Suprapubic skin (tissue), 4 donors: ENCODE data around the gene NDUFB2. TPM values are rescaled to one million over a fixed set of nuclear protein-coding genes. Genes with fewer than 3 reads are reported as not detected.

Experiments
- DNase-seq, 2 donors: peaks; one replicate each; pipeline ENCODE4 v3.0.0-alpha.2; 2019; ENCODE audit warnings: low spot score in 2 of 2
- H3K27ac ChIP-seq: fragments of 200-600 bp; sonication (generic); one replicate; pipeline ENCODE4 v1.5.1; 2019
- H3K27me3 ChIP-seq: fragments of 200-600 bp; sonication (generic); one replicate; pipeline ENCODE4 v1.5.1; 2019
- H3K36me3 ChIP-seq: fragments of 200-600 bp; sonication (generic); one replicate; pipeline ENCODE4 v1.5.1; 2019
- H3K4me1 ChIP-seq: fragments of 200-600 bp; sonication (generic); one replicate; pipeline ENCODE4 v1.5.1; 2019
- H3K4me3 ChIP-seq: fragments of 200-600 bp; sonication (generic); one replicate; pipeline ENCODE4 v1.5.1; 2019; ENCODE audit warnings: mild to moderate bottlenecking
- H3K9me3 ChIP-seq: fragments of 200-600 bp; sonication (generic); one replicate; pipeline ENCODE4 v1.5.1; 2019
- CTCF ChIP-seq, 2 donors: fragments of 200-600 bp in 1 of 2; fragments of 450-650 bp in 1 of 2; sonication (generic) in 1 of 2; IDR thresholded peaks; one replicate each; pipeline ENCODE4 v1.5.1; 2016 to 2019; ENCODE audit warnings: antibody characterized with exemption in 2 of 2, mild to moderate bottlenecking in 1 of 2, moderate library complexity in 1 of 2
- EP300 ChIP-seq: sonication (generic); formaldehyde crosslinking; IDR thresholded peaks from one replicate; pipeline ENCODE4 v1.6.1; 2017; ENCODE audit warnings: antibody characterized with exemption
- POLR2A ChIP-seq, 2 donors: fragments of 450-650 bp; IDR thresholded peaks; one replicate each; pipeline ENCODE4 v1.6.1; 2017; ENCODE audit warnings: antibody characterized with exemption in 2 of 2, mild to moderate bottlenecking in 2 of 2, moderate library complexity in 2 of 2
- POLR2AphosphoS5 ChIP-seq, 3 donors: sonication (generic); formaldehyde crosslinking; IDR thresholded peaks; one replicate each; pipeline ENCODE4 v1.6.1; 2017; ENCODE audit warnings: antibody characterized with exemption in 3 of 3
- WGBS: methylation state at CpG from one replicate; pipeline ENCODE4 v1.1.5; 2018; 5-methylcytosine and 5-hydroxymethylcytosine counted together
- total RNA-seq, 4 donors: library from RNA; depleted of rRNA; stranded (reverse); fragments of >200 nt; gene quantifications; one replicate each; pipeline ENCODE4 v1.1.0, GENCODE V29; 2016

The NDUFB2 gene
- total RNA-seq, 4 donors from 2014 or later = 104 to 435 (median 229) TPM

- Histone ChIP-seq H3K27me3 (no peaks in the 10 kb centered on the region), H3K4me1 (no peaks in the 10 kb centered on the region), H3K4me3 (no peak overlapping the region), H3K27ac (no peak overlapping the region), H3K36me3 (peaks cover 89% of the 10 kb centered on the region), H3K9me3 (no peaks in the 10 kb centered on the region)
- DNase-seq = no peak
- 75% methylated on average over 3 of the region's 3 CpGs for WGBS
- TF ChIP-seq EP300 = no peak
- TF ChIP-seq POLR2AphosphoS5 (IDR thresholded peaks at IDR 0.05) = no peak
- no peak for TF ChIP-seq POLR2A (IDR thresholded peaks at IDR 0.05)
- no peak for TF ChIP-seq CTCF (IDR thresholded peaks at IDR 0.05)
These were observed 12.9 kb upstream of the NDUFB2 start for GRCh38 chr7:140683657-140684056.

GRCh38 chr7:140684066-140684950 is 12.2 kb upstream of the NDUFB2 start:
- DNase-seq = no peak
- no peaks in the 10 kb centered on the region for H3K27me3 ChIP-seq
- no peak overlapping the region for H3K27ac ChIP-seq
- H3K9me3 ChIP-seq = no peaks in the 10 kb centered on the region
- peaks cover 87% of the 10 kb centered on the region for H3K36me3 ChIP-seq
- no peak for TF ChIP-seq EP300
- TF ChIP-seq POLR2A (IDR thresholded peaks at IDR 0.05) = no peak
- no peak for TF ChIP-seq CTCF (IDR thresholded peaks at IDR 0.05)
- TF ChIP-seq POLR2AphosphoS5 (IDR thresholded peaks at IDR 0.05) = no peak
- no peaks in the 10 kb centered on the region for H3K4me1 ChIP-seq
- 91% methylated on average over 20 of the region's 20 CpGs for WGBS
- no peak overlapping the region for H3K4me3 ChIP-seq

- H3K9me3 ChIP-seq = no peaks in the 10 kb centered on the region
- DNase-seq = no peak
- no peaks in the 10 kb centered on the region for H3K27me3 ChIP-seq
- no peak for TF ChIP-seq POLR2A (IDR thresholded peaks at IDR 0.05)
- no peak overlapping the region for H3K27ac ChIP-seq
- H3K36me3 ChIP-seq = peaks cover 87% of the 10 kb centered on the region
- WGBS = 87% methylated on average over 10 of the region's 10 CpGs
- no peaks in the 10 kb centered on the region for H3K4me1 ChIP-seq
- H3K4me3 ChIP-seq = no peak overlapping the region
These were observed 11.0 kb upstream of the NDUFB2 start for GRCh38 chr7:140685407-140686087.

- Histone ChIP-seq H3K4me3 (no peak overlapping the region), H3K27me3 (no peaks in the 10 kb centered on the region), H3K36me3 (peaks cover 87% of the 10 kb centered on the region), H3K27ac (no peak overlapping the region), H3K9me3 (no peaks in the 10 kb centered on the region), H3K4me1 (no peaks in the 10 kb centered on the region)
- WGBS = 98% methylated on average over 11 of the region's 11 CpGs
- no peak for TF ChIP-seq EP300
- no peak for TF ChIP-seq CTCF (IDR thresholded peaks at IDR 0.05)
- TF ChIP-seq POLR2AphosphoS5 (IDR thresholded peaks at IDR 0.05) = no peak
- TF ChIP-seq POLR2A (IDR thresholded peaks at IDR 0.05) = no peak
- DNase-seq = peak in 1 of 2 donors; percentile 60
These were observed 9.6 kb upstream of the NDUFB2 start for GRCh38 chr7:140686921-140687320.

- Histone ChIP-seq H3K9me3 (no peaks in the 10 kb centered on the region), H3K27me3 (no peaks in the 10 kb centered on the region), H3K36me3 (peaks cover 86% of the 10 kb centered on the region), H3K27ac (no peak overlapping the region), H3K4me1 (no peaks in the 10 kb centered on the region), H3K4me3 (no peak overlapping the region)
- TF ChIP-seq POLR2A (IDR thresholded peaks at IDR 0.05) (no peak), CTCF (IDR thresholded peaks at IDR 0.05) (no peak), EP300 (no peak), POLR2AphosphoS5 (IDR thresholded peaks at IDR 0.05) (no peak)
- DNase-seq = no peak
- 93% methylated on average over 6 of the region's 6 CpGs for whole genome bisulfite sequencing
These were observed 8.2 kb upstream of the NDUFB2 start for GRCh38 chr7:140688341-140688740.
